ENCODE results near the gene LPAR2.
A peak's percentile ranks its signal among the peaks of the same experiment; 100 is the strongest.

Gene LPAR2

DNA sequence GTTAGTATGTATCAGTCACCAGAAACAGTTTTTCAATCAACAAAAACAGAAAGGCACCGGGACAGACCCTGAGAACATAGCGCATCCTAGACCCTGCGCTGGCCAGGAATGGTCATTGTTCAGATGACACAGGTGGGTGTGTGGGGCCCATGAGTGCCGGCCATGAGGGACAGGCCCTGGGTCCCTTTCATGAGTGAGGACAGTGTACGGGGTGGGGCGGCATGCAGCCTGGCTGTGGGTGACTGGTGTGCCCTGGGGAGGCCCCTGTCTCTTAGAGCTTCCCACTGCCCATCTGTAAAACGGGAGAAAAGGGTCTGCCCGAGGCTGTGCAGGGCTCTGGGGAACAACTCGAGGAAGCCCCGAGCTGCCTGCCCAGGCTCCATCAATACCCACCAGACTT is 35.3 kb downstream of the LPAR2 start:
- no peak for DNase-seq

DNA sequence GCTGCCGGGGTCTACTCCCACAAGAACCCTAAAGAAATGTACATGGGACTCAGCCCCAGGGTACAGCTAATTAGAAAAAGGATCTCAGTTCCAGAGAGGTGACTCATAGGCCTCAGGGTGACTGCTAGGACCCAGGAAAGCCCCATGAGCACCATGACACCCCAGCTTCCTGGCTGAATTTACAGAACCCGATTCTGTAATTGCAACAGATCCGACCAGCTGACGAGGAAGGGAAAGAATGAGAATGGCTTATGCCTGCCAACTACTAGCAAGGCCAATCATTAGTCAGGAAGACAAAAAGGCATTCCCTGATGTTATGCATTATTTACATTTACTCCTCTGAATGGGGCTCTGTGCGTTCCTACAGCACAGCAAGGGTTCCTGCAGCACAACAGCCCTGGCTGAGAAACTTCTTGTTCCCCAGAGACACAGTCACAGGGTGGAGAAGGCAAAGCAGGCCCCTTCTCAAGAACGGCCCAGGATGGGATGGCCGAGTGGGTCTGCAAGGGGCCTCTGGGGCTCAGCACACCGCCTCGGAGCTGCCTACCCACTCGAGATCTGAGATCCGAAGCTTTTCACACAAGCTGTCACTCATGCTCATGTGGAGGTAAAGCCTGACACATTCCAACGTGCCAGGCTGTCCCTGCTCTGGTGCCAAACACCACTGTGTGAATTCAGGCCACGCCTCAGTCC is 36.7 kb downstream of the LPAR2 start:
- no peak for DNase-seq

DNA sequence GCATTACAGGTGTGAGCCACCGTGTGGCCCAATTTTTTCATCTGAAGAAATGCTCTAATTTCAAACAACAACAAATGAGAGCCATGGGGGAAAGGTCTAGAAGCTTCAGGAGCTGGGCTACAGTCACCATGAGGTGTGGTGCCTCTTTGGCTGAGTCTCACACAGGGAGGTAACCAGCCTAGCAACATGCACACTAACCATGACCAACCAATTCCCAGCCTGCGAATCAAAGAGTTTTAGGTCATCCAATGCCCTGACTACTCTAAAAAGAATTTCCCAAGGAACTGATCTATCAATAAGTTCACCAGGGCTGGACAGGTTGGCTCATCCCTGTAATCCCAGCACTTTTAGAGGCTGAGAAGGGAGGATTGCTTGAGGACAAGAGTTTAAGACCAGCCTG is 39.5 kb downstream of the LPAR2 start:
- no peak for DNase-seq

DNA sequence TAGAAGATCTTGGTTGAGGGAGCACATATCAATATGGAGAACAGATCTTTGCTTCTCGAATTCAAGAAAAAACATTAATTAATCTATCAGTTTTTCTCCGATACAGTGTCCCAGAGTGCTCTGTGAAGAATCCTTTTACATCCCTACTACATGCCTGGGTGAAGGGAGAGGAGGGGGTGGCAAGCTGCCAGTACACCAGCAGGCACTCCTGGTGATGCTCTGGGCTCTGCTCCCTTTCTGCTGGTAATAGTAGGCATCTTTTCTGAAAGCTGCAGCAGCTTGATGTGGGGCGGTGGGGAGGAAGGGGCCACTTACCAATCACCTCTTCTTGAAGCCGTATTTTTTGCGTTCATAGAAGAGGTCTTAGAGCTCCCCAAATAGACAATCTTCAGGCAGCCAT is 40.2 kb downstream of the LPAR2 start:
- DNase-seq = no peak

DNA sequence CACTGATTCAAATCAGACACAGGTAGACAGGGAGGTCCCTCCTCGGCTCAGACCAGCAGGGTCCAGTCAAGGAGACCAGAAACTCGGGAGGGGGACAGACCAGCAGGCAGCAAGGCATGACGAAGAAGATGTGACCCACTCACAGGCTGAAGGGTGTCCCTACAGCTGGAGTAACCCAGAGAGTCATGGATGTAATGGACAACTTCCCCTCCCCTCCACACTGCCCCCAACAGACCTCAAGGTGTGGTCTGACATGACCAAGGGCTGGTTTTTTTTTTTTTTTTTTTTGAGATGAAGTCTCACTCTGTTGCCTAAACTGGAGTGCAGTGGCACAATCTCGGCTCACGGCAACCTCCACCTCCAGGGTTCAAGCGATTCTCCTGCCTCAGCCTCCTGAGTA is 43.7 kb downstream of the LPAR2 start:
- DNase-seq = no peak

DNA sequence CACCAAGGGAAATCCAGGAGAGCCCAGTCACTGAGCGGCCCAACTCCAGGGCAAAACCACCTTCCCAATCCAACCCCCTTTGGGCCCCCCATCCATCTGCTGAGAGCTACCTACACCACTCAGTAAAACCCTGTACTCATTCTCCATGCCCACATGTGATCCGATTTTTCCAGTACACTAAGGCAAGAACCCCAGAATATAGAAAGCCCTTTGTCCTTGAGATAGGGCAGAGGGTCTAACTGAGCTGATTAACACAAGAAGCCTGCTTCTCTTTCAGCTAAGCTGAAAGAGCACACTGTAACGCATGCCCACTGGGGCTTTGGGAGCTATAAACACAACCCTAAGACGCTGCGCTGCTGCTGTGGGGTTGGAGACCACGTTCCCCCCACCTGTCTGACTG is 45.5 kb downstream of the LPAR2 start:
- DNase-seq = no peak

DNA sequence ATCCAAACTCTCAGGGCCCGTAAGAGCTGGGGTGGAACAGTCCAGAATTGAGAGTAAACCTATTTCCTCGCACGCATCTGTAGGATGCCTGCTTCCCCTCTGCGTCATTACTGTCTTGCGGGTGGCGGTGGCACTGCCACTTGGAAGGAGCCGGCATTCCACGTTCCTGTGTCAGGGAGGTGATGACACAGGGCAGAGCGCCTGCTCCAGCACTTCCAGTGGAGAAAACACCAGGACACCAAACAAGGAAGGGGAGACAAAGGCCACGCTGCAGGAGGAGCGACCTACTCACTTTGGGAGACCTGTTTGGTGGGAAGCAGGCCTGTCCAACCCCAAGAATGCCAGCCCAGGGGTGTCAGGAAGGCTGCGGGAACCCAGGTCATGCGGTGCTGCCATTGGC is 46.6 kb downstream of the LPAR2 start:
- DNase-seq = no peak

DNA sequence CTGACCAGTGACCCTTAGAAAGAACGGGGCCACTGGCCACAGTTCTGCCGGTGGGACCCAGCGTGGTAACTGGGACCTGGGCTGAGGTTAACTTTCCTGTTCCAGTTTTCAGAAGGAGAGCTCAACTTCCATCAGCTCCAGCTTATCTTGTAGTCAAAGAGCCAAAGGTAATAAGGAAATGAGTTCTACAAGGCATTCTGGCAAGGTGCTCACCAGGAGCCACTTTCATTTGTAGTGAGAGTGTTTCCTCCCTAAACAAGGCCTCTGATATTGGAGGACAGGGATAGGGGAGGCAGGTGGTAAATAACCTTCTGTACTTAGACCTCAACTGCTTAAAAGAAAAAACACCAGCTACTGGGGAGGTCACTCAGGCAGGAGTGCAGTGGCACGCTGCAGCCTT is 47.6 kb downstream of the LPAR2 start:
- no peak for DNase-seq

DNA sequence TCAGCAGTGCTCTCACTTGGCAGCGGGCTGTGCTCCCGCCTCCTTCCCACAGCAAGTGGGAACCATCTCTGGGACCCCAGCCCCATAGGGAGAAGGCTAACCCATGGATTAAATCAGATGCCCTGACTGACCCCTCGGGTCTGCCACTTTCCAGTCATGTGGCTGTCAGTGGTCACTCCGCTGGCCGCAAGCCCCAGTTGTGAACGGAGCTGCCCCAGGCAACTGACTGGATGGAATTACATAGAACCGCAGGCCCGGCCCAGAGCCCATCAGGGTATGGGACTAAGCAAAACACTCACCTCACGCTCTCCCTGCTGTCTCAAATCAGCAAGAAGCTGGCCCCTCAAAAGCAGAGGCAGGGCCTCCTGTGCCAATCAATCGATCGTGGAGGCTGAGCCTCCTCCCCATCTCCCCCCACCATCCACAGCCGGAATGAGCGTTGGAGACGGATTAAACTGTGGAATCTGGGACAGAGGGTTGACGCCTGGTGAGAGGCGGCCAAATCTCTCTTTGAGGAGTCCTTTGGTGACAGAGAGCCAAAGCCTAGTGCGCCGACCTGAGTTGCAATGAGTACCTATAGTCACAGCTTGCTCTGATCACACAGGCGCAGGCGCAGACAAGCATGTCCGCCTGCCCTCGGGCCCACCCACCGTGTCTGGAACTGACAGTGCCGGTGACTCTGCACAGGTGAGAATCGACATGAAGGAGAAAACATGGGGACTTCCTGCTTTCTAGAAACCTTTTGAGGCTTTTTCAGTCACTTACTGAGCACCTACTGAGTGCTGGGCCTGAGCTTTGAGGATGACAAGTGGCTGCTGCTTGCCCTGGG is 48.3 kb downstream of the LPAR2 start:
- DNase-seq = no peak

DNA sequence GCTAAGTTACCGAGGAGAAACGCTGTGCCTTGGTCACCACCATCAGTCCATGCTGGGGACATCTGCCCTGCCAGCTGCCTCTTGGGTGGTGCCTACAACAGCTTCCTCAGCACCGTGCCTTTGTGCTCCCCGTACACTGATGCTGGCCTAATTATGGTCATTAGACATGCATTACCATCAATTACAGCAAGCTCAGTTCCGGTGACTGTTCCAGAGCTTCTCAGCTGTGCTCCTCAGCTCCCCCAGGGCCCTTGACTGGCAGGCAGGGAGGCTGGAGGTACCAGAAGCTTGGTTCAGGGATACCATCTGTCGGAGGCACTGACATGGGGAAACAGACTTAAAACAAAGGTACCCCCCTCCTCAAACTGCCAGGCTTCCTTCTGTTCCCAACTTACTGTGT is 49.8 kb downstream of the LPAR2 start:
- DNase-seq = peak; percentile 71

DNA sequence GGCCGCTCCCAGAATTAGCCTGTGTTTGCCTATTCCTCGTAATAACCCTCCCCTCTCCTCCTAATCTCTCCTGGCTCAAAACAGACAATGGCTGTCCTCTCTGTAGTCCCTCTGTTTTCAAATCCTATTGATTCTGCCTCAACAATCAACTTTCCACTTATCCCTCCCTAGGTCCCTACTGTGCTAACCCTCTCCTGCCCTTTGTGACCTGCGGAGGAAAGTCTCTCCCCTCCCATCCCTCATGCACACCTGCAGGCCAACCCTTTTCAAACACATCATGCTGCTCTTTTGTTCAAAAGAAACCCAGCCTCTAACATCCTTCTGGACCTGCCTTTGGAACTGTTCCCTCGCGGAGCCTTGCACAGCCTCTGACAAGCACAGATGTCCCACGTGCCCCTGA is 52.6 kb downstream of the LPAR2 start:
- DNase-seq = no peak
